Renal pelvis (tissue), 12 donors: ENCODE results near the gene LYRM2. TPM values are rescaled to one million over a fixed set of nuclear protein-coding genes. Genes with fewer than 3 reads are reported as not detected.

Source experiments
- DNase-seq: peaks from one replicate; pipeline ENCODE4 v3.0.0-alpha.2; 2013
- long read RNA-seq, 16 experiments: transcript quantifications; one replicate each; lab custom pipeline, GENCODE V29; 2026
- polyA plus RNA-seq, 3 donors: library from polyadenylated mRNA; unstranded; fragments of 120-200 nt; gene quantifications; one replicate each; pipeline ENCODE4 v1.2.1, GENCODE V29; 2013; ENCODE audit not compliant: insufficient read length in 3 of 3

Gene LYRM2, protein sequence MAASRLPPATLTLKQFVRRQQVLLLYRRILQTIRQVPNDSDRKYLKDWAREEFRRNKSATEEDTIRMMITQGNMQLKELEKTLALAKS
- 10 to 100 TPM; 32.5 to 45.6 (median 44.1) TPM for polyA plus RNA-seq
- long read RNA-seq, donor 1, full-length matches to known transcripts = 32 of 32 reads
- long read RNA-seq, donor 1, partial matches to known transcripts = 0 of 32 reads
- long read RNA-seq, donor 1, other reads (novel, unspliced or antisense) = 0 of 32 reads
- long read RNA-seq, donor 2, full-length matches to known transcripts = 26 of 26 reads
- long read RNA-seq, donor 2, partial matches to known transcripts = 0 of 26 reads
- long read RNA-seq, donor 2, other reads (novel, unspliced or antisense) = 0 of 26 reads
- long read RNA-seq, donor 3, full-length matches to known transcripts = 26 of 26 reads
- long read RNA-seq, donor 3, partial matches to known transcripts = 0 of 26 reads
- long read RNA-seq, donor 3, other reads (novel, unspliced or antisense) = 0 of 26 reads
- long read RNA-seq, donor 4, full-length matches to known transcripts = 25 of 25 reads
- long read RNA-seq, donor 4, partial matches to known transcripts = 0 of 25 reads
- long read RNA-seq, donor 4, other reads (novel, unspliced or antisense) = 0 of 25 reads
- long read RNA-seq, donor 5, full-length matches to known transcripts = 15 of 22 reads
- long read RNA-seq, donor 5, partial matches to known transcripts = 7 of 22 reads
- long read RNA-seq, donor 5, other reads (novel, unspliced or antisense) = 0 of 22 reads
- long read RNA-seq, donor 6, full-length matches to known transcripts = 32 of 41 reads
- long read RNA-seq, donor 6, partial matches to known transcripts = 9 of 41 reads
- long read RNA-seq, donor 6, other reads (novel, unspliced or antisense) = 0 of 41 reads
- long read RNA-seq, donor 7, full-length matches to known transcripts = 29 of 29 reads
- long read RNA-seq, donor 7, partial matches to known transcripts = 0 of 29 reads
- long read RNA-seq, donor 7, other reads (novel, unspliced or antisense) = 0 of 29 reads
- long read RNA-seq, donor 8, full-length matches to known transcripts = 10 of 10 reads
- long read RNA-seq, donor 8, partial matches to known transcripts = 0 of 10 reads
- long read RNA-seq, donor 8, other reads (novel, unspliced or antisense) = 0 of 10 reads
- long read RNA-seq, donor 9, full-length matches to known transcripts = 31 of 31 reads
- long read RNA-seq, donor 9, partial matches to known transcripts = 0 of 31 reads
- long read RNA-seq, donor 9, other reads (novel, unspliced or antisense) = 0 of 31 reads
- long read RNA-seq, donor 10, full-length matches to known transcripts = 30 of 35 reads
- long read RNA-seq, donor 10, partial matches to known transcripts = 5 of 35 reads
- long read RNA-seq, donor 10, other reads (novel, unspliced or antisense) = 0 of 35 reads
- long read RNA-seq, donor 11, full-length matches to known transcripts = 19 of 25 reads
- long read RNA-seq, donor 11, partial matches to known transcripts = 6 of 25 reads
- long read RNA-seq, donor 11, other reads (novel, unspliced or antisense) = 0 of 25 reads
- long read RNA-seq, donor 12, full-length matches to known transcripts = 47 of 63 reads
- long read RNA-seq, donor 12, partial matches to known transcripts = 16 of 63 reads
- long read RNA-seq, donor 12, other reads (novel, unspliced or antisense) = 0 of 63 reads
- long read RNA-seq, donor 13, full-length matches to known transcripts = 22 of 22 reads
- long read RNA-seq, donor 13, partial matches to known transcripts = 0 of 22 reads
- long read RNA-seq, donor 13, other reads (novel, unspliced or antisense) = 0 of 22 reads
- long read RNA-seq, donor 14, full-length matches to known transcripts = 54 of 59 reads
- long read RNA-seq, donor 14, partial matches to known transcripts = 5 of 59 reads
- long read RNA-seq, donor 14, other reads (novel, unspliced or antisense) = 0 of 59 reads
- long read RNA-seq, donor 15, full-length matches to known transcripts = 45 of 45 reads
- long read RNA-seq, donor 15, partial matches to known transcripts = 0 of 45 reads
- long read RNA-seq, donor 15, other reads (novel, unspliced or antisense) = 0 of 45 reads
- long read RNA-seq, donor 16, full-length matches to known transcripts = 38 of 46 reads
- long read RNA-seq, donor 16, partial matches to known transcripts = 8 of 46 reads
- long read RNA-seq, donor 16, other reads (novel, unspliced or antisense) = 0 of 46 reads

DNA sequence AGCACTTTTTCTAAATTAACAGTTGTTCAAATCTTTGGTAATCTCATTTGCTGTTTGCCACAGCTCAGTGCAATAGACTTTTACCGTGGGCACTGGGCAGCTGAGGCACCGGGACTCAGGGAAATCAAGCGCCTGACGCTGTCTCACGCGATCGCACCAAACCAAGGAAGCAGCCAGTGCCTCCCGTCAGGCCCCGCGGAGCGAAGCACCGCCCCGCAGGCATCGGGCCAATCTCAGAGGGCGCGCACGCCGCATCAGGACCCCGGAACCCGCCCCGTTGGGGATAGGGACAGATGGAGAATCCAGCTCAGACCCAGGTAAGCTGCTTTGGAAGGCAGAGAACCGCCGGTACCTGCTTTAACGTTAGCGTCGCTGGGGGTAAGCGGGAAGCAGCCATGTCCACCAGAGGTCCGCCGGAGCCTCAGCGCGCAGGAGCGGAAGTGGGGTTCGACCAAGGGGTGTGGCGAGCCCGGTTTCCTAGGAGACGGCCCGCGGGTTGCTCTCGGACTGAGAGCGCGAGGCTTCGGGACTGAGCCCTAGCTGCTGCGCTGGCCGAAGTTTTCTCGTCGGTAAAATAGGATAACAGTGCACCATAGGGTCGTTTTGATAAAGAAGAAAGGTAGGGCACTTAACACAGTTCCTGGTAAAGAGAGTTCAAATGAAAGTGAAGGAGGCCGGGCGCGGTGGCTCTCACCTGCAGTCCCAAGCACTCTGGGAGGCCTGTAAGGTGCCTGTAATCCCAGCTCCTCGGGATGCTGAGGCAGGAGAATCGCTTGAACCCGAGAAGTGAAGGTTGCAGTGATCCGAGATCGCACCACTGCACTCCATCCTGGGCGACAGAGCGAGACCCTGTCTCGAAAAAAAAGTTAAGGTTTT, at the start of gene LYRM2:
TSS of gene LYRM2 (minus strand) at position 428 of the 876 bp plus-strand sequence. CDS start at position 397, 31 bp downstream.
- peak; percentile 92 for DNase-seq

DNA sequence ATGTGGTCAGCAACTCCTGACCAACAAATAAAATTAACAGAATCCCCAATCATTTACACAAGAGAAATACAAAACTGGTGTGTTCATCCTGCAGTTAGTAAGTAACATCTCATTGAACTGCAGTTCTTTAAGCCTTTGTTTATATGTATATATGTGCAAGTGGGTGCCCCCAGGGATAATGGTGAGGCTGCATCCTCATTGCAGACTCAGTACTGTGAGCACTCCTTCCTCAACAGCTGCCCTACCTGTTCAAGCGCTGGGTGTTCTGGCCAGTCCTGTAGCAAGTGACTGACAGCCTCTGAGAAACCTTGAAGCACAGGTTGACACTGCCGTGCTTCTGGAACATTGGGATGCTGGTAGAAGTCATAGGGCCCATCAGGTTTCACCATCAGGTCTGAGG, 49.8 kb upstream of the LYRM2 start:
- no peak for DNase-seq

DNA sequence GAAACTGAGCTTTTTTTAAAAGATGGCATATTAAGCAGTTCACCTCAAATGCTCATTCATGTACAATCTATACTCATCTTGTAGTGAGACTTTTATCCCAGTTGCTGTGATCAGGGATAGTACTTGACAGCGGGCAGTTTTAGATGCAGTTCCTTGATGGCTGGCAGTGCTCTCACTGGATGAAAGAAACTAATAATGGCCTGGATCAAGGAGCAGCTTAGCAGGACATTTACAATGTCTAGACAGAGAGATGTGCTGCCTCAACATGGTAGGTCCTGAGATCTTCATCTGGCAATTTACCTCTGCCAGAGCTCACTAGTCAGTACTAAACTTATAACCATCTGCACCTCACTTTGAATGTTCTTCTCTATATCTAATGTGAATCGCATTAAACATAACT, 46.8 kb upstream of the LYRM2 start:
- DNase-seq = no peak

DNA sequence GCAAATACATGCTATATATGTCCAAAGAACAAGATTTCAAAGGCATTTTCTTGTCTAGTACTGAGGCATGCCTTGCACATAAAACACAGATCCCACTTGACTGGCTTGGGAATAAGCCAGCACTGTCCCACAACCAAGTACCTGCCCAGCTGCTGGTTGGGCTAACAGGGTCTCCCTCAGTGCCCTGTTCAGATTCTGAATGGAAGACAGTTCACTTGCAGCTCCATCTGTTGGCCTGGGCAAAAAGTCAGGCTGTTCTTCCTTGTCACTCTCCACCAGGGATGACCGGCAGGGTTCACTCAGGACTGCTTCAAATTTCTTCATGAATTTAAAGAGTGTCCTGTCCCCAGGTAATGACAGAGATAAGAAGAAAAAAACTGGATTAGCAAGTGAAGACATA, 44.4 kb upstream of the LYRM2 start:
- DNase-seq = no peak

DNA sequence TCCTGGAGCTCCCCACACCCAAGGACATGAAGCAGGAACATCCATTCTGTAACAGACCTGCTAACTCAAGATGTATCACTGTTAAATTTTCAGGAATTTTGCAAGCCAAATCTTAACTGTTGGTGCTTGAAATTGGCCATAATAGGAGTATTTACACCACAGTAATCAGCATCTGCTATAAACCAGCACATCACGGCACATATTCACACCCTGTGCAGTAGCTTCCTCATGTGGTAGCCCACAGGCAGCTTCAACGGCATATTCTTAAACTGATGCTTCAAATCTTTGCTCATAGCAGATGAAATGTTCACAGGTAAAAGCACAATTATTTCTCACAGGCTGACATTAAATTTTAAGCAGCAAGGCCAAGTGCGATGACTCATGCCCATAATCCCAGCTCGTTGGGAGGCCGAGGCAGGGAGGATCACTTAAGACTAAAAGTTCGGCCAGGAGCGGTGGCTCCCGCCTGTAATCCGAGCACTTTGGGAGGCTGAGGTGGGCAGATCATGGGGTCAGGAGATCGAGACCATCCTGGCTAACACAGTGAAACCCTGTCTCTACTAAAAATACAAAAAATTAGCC, 43.5 kb upstream of the LYRM2 start:
- DNase-seq = no peak

DNA sequence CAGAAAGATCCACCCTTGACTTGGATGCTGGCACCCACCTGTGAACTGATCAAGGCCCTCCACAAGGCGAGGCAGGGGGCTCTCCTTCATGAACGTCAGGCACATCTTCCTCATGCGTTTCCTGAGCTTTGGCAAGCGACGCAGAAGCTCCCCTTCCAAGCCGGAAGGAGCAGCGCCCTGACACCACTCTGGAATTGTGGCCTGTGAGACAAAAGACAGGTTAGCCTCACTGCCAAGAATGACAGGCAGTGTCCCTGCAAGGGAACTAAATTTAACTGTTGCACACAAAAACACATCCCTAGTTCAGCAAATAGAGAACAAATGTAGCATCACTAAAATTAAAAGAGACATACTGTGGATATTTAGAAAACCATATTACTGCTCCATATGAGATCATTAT, 42.0 kb upstream of the LYRM2 start:
- no peak for DNase-seq

DNA sequence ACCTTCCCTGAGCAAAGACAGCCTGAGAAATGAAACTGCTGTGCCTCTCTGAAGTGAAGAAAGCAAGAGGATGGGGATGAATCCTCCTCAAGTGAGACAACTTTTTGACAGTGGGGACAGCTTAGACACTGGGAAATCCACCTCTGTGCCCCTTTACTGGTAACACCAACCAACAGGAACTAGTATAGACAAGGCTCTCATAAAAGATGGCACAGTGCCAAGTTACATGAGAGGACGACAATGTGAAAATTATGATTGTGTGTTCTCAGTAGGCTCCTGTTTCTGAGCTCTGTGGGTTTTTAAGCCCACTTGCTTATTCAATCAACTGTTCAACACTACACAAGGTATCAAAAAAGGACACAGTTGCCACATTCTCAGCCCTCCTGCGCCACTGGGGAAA, 41.6 kb upstream of the LYRM2 start:
- no peak for DNase-seq

DNA sequence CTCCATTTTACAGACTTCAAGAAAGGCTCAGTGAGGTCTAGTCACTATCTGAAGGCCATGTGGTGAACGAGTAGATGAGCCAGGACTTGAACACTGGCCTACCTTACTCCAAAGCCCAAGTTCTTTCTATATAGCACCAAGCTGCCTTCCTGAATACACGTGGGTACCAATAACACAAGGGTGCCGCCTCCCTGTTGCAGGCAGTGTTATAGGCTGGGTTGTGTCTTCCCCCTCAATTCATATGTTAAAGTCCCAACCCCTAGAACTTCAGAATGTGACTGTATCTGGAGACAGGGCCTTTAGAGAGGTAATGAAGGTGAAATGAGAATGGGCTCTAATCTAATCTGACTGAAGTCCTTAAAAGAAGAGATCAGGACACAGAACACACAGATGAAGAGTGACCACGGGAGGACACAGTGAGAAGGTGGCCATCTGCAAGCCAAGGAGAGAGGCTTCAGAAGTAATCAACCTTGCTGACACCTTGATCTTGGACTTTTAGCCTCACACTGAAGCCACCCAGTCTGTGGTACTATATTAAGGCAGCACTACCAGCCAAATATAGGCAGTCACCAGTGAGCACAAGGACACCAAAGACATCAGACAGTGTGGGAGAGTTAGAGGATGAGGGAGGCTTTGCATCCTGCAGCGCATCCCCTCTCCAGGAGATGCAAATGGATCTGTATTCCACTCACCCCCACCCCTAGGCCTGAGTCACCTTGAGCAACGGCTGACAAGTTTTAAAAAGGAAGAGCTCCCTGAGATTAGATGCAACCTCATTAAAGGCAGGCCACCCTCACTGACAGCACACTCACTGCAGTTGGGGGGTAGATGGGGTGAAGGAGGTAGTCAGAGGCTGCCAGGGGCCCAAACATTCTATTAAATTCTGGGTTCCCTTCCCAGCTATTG, 40.9 kb upstream of the LYRM2 start:
- DNase-seq = no peak

DNA sequence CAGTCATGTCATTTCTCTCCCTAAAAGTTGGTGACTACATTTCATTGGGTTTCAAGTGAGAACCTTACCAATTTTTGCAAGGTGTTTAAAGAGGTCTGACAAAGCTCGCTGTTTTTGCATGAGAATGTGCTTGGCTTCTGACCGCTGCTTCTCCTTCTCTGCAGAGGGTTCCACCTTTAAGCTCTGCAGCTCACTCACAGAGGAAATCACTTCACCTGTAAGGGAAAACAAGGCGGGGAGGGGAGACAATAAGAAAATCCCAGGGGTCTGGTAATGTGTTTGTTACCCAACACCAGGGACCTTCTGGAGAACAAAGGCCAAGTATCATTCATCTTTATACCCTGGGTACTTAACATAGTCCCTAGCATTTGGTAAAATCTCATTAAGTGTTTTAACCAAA, 40.0 kb upstream of the LYRM2 start:
- DNase-seq = no peak

DNA sequence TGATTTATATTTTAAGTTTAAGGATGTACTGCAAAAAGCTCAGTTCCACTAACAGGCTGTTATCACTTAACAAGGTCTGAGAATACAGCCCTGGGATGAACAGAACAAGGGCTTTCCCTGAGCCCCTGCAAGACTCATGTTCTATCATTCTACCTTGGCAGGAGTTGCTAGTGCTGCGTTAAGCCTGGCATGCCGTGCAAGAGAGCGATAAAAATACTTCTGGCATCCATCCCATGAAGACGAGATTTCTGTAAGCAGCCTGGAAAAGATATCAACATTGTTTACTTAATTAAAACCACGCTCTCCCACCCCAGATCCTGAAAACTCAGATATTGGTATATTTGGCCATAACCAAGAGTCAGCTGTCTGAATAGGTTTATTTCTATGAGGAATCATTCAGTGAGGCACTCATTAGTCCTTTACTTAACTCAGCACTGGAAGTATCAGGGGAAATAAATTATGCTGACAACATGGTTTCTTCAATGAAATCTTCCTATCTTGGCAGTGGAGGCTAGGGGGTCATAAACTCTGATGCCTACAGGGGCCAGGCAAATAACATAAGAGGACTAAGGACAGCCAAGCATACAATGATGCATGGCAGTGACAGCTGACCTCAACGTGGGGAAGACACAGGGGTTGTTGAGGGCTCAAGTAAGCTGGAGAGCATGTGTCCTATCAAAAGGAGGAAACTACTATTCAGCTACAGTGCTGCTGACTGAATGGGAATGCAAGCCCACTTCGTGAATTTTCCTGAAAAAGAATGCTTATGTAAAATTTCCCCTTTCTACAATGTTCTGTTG, 37.6 kb upstream of the LYRM2 start:
- no peak for DNase-seq

DNA sequence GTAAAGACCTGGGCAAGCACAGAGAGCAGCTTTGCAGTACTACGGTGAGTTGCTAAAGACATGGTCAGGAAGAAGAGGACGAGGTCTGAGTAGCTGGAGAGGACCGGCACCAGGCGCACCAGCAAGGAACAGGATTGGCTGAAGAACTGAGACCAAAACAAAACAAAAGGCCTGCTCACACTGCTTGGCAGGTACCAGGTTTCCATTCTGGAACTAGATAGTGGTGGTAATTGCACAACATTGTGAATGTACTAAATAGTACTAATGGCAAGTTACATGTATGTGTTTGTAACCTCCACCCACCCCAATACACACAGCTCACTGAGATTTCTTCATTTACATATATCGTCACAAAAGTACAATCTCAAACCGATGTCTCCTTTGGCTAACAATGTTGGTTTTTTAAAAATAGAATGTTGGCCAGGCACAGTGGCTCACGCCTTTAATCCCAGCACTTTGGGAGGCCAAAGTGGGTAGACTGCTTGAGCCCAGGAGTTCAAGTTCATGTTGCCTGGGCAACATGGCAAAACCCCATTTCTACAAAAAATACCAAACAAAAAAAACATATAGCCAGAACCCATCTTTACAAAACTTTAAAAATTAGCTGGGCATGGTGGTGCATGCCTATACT, 32.5 kb upstream of the LYRM2 start:
- no peak for DNase-seq

DNA sequence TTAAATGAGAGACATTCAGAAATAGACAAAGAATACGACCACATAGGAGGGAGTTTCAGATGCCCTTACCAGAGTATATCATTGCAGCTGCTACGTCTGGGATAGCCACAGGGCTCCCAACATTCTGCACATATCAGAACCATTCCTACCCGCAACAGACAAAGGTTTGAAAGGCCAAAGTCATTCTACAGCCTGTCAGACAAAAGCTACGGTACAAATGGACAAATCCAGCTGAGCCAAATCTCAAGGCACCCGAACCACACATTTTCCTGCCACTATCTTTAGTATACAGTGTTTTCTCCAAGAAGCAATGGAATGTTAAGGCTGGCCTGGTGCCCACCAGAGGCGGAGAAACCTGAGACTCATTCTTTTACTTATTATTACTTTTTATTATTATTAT, 30.5 kb upstream of the LYRM2 start:
- DNase-seq = no peak

DNA sequence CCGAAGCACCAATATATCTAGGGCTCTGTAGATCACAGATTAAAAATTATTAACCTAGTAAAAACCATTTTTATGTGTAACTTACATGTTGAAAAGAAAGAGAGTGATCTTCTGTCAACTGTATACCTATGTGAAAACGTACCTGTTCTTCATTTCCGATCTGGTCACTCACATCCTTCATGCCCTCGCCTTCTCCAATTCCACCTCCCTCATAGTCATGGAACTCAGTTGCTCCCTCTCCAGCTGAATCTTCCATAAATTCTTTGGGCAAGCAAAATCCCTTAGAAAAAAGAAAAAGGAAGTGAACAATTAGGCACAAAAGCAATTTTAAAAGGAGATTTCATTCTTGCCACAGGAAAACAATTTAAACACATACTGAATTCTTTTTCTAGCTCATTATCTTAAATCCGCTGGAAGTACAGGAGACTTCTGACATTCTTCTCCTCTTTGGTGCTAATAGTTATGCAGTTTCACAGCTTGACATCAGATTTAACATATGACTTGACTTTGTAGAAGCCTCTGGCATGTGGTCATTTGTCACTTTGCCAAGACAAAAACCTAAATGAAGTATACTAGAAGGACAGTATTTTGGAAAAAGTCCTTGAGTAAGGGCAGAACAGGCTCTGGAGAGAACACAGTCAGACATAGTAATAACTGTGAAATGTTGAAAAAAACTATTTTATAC, 29.5 kb upstream of the LYRM2 start:
- DNase-seq = no peak

DNA sequence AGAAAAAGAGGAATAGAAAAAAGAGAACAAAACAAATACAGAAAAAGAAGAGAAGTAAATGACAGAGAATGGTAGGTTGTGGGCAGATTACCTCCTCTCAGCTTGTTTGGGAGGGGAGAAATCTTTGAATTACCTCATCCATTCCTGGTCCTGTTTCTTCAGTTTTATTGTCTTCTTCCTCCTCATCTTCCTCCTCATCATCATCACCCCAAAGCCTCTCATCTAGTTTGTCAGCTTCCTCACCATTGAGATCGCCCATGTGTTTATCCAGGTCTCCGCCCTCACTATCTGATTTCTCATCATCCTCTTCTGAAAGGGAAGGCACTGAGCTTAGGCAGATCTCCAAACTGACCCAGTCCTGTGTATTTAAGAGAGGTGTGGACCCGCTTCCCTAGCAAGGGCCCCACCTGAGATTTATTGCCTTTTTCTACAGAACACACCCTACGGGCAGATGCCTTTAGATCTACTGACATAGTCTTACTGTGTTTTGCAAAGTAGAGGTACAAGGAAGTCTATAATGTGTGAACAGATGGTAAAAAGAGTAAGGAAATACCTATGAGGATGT, 24.2 kb upstream of the LYRM2 start:
- DNase-seq = no peak

DNA sequence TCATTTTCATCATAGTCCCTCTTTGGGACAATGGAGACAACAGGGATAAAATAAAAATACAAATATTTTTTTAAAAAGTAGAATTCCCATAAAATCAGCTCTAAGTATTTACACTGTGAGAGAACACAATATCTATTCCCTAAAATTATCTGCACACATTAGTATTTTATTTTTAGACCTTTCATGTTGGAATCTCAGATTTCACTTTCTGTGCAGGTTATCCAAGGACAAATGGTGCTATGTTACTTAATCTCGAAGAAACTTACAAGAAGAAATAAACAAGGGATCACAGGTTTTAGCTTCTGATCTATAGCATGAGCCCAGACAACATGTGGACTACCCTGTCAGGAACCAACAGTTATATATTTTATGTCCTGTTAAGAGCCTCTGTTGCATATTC, 23.0 kb upstream of the LYRM2 start:
- DNase-seq = no peak
